GM18870 (cell line): Measurements from ENCODE around the gene CELSR1.

Source experiments
- ATAC-seq: cut with Tn5 transposase; IDR thresholded peaks from one replicate; pipeline ENCODE4 v1.9.1; 2021; ENCODE audit warnings: moderate library complexity; ENCODE audit not compliant: unreplicated experiment

Gene CELSR1

GRCh38 chr22:46551996-46552395 is 14.6 kb upstream of the CELSR1 start:
- ATAC-seq: no peak

- no peak for ATAC-seq
These were observed 13.9 kb upstream of the CELSR1 start for GRCh38 chr22:46551321-46551720.

GRCh38 chr22:46549971-46550641 is 12.7 kb upstream of the CELSR1 start:
- ATAC-seq: no peak

DNA sequence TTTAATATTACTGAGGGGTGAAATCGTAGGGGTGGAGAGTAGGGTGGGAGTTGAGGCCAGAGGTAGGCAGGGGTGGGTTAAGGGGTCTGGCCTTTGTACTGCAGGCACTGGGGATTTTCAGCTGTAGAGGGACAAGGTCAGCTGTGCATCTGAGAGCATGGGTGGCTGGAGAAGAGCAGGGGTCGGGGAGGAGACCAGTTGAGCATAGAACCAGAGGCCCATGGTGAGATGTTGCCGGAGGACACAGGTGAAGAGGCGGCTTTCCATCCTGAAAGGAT is 12.1 kb upstream of the CELSR1 start:
- ATAC-seq: no peak

- ATAC-seq: no peak
These were observed 10.4 kb upstream of the CELSR1 start for GRCh38 chr22:46547883-46548244.

DNA sequence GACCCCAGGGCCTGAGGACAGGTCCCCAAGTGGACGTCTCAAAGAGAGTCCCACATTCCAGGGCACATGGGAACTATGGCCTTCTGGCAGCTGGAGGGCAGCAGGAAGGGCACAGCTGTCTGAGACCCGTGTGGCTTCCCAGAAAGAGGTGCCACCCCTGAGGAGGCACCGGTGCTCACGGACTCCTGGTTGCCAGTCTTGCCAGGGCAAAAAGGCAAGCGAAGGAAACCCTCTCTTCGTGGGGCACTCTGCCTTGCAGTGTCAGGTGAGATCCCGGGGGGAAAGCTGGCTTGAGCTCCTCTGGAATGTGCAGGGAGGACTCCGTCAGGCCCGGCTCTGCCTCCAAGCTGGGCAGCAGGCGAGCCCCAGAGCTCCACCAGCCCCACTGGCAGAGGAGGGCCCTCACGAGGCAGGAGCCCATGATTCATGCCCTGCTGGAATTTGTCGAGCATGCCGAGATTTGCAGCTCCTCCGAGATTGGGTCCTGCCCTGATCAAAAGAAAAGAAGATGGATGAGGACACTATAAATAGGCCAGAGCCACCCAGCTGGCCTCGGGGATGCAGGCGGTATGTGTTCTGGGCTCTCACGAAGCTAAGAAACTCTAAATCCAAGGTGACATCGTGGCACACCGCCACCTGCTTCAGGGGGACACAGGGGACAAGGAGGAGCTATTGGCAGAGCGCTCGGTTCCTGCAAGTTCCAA is 9.9 kb upstream of the CELSR1 start:
- ATAC-seq: no peak

DNA sequence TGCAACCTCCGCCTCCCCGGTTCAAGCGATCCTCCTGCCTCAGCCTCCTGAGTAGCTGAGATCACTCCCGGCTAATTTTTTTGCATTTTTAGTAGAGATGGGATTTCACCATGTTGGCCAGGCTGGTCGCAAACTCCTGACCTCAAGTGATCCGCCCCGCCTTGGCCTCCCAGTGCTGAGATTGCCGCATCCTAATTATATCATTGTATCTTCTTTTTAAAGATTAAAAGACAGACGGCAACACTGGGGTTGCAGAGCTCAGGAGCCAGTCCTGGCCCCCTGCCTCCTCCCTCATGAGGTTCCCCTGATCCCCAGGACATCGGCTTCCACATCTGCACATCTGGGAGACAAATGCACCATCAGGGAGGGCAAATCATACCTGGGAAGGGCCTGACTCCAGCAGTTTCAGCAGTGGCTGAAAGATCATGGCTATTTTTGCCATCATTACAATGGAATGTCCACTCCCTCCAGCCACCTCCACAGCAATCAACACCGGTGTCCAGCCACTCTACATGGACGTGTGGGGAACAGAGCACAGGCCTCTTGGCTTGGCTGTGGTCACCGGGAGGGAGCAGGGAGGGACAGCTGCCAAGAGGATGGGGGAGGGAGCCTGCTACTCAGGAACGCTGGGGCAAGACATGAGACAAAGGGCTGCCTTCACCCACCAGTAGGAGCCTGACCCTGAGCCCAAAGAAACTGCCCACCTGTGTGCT is 9.2 kb upstream of the CELSR1 start:
- ATAC-seq: no peak

DNA sequence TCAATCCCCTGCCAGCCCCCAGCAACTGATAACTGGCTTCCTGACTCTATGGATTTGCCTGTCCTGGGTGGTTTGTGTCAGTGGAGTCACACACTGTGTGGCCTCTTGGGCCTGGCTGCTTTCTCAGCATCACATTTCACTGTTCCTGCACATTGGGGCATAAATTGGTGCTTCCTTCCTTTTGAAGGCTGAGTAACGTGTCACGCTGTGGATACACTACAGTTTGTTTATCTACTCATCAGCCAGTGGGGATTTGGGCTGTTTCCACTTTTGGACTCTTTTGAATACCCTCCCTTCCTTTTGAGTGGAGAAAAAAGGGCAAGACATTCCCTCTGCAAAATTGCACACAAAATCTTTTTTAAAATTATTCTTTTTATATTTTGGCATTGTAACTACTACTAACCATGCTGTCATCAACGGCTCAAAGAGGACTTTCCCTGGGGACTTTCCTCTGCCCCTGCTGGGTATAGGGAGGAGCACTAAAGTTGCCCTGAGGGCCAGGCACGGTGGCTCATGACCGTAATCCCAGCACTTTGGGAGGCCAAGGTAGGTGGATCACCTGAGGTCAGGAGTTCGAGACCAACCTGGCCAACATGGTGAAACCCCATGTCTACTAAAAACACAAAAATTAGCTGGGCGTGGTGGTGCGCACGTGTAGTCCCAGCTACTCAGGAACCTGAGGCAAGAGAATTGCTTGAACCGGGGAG is 7.8 kb upstream of the CELSR1 start:
- ATAC-seq: no peak

- ATAC-seq: no peak
These were observed 4.9 kb upstream of the CELSR1 start for GRCh38 chr22:46542011-46542985.

DNA sequence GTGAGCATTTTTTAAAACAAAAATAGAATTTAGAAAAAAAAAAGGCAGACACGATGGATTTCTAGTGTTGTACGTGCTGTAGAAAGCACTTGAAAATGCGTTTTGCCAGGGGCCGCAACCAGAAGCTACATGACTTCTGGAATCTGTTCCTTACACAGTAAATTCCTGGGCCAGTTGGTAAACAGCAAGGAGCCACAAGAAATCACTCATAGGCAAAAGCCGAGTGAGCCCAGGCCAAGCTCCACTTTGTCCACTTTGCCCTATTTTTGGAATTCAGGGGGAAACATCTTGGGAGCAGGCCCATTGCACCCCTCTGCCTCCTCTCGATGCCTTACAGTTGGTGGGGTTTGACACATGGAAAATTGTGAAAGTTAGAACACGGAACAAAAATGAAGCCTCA is 4.1 kb upstream of the CELSR1 start:
- no peak for ATAC-seq

GRCh38 chr22:46540874-46541273 is 3.5 kb upstream of the CELSR1 start:
- no peak for ATAC-seq

DNA sequence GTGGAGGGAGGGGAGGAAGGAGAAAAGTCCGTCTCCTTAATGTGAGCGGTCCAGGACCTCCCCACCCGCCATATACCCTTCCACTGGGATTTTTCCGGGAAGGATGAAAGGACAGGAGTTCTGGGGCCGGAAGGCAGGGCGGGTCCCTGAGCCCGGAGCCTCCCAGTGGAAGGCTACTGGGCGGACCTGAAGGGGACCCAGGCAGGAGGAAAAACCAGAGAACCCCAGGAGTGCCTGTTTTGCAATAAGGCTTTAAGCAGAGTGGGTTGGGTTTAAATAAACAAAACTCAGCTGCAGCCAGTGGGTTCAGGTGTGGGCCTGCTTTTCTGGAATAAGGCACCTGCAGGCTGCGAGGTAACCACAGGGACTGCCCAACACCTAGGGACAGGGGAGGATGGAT is 1.7 kb upstream of the CELSR1 start:
- ATAC-seq: no peak

- ATAC-seq: no peak
These were observed 1.4 kb upstream of the CELSR1 start for GRCh38 chr22:46538814-46539160.

GRCh38 chr22:46537946-46538813 is 760 bp upstream of the CELSR1 start:
- ATAC-seq: no peak

DNA sequence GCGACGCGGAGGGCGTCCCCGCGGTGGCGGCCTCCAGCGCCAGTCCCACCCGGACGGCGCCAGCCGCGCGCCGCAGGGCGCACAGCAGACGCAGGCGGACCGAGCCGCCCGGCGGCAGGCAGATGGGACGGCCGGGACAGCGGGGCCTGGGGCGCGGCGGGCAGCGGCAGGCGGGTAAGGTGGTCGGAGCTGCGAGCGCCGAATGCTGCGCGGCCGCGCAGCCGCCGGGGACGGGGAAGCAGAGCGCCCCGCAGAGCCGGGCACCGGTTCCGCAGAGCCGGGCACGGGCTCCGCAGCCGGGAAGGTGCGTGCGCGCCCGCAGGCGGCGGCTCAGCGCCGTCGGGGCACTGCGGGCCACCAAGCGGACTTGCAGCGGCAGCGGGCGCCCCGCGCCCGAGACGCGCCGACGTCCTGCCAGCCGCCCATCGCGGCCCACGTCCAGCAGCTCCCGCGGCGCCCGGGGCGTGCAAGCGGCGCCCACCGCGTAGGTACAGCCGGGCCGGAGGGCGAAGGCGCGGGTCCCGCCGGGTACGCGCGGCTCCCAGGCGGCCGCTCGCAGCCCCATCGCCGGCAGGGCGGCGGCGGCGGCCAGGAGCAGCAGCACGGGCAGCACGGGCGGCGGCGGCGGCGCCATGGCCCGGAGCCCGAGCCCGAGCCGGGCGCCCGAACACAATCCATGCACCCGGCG is 739 bp downstream of the CELSR1 start:
- ATAC-seq: no peak

DNA sequence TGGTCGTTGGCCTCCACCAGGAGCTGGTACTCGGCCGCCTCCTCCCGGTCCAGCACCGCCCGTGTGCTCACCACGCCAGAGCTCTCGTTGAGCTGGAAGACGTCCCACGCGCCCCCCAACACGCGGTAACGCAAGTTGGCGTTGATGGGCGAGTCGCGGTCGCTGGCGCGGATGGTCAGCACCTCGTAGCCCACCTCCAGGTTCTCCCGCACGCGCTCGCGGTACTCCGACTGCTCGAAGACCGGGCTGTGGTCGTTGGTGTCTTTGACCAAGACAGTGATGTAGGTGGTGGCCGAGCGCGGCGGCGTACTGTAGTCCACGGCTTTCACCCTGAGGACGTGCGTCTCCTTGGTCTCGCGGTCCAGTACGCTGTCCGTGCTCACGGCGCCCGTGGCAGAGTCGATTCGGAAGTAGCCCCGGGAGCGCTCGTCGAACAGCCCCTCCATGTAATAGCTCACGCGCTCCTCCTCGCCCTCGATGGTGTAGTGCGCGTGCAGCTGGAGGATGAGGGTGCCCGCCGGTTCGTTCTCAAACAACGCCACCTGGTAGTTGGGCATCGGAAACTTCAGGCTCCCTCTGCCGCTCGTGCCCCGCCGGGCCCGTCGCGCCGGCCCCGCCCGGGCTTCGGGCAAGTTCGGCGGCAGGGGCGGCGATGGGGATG is 1.4 kb downstream of the CELSR1 start:
- no peak for ATAC-seq

DNA sequence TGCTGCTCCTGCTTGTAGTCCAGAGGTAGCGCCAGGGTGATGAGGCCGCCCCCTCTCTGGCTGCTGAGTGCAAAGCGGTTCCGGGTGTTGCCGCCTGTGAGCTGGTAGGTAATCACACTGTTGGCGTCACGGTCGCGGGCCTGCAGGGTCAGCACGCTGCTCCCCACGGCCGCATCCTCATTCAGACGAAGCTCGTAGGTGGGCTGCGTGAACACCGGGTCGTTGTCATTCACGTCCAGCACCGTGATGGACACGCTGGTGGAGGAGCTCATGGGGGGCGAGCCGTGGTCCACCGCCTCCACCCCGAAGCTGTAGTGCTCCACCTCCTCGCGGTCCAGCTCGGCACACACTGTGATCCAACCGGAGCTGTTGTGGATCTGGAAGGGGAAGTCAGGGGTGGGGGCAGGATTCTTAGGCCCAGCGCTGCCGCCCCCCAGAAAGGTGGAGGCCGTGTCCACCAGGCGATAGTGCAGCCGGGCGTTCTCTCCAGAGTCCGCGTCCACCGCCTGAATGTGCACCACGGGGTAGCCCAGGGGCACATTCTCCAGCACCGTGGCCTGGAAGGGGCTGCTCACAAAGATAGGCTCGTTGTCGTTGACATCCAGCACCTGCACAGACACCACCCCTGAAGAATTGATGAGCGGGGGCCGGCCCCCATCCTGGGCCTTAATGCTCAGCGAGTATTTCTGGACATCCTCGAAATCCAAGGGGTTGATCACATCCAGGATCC is 2.4 kb downstream of the CELSR1 start:
- ATAC-seq: no peak

DNA sequence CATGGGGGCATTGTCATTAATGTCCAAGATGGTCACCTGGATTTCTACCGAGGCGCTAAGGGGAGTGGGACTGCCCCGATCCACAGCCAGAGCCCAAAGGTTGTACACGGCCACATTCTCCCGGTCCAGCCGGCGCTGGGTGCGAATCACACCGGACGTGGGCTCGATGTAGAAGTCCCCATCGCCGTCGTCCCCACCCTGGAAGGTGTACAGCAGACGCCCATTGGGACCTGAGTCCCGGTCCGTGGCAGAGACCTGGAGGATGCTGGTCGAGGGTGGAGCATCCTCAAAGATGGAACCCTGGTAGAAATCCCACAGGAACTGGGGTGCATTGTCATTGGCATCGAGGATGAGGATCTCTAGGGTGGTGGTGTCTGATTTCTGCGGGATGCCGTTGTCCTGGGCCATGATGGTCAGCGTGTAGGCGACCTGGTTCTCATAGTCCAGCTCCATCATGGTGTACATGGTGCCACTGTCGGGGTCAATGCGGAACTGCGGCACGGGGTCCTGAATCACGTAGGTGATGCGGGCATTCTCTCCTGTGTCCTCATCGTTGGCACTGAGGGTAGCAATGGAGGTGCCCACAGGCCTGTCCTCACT is 3.1 kb downstream of the CELSR1 start:
- no peak for ATAC-seq
